ENCODE results near the gene SMC4.

Gene SMC4

DNA sequence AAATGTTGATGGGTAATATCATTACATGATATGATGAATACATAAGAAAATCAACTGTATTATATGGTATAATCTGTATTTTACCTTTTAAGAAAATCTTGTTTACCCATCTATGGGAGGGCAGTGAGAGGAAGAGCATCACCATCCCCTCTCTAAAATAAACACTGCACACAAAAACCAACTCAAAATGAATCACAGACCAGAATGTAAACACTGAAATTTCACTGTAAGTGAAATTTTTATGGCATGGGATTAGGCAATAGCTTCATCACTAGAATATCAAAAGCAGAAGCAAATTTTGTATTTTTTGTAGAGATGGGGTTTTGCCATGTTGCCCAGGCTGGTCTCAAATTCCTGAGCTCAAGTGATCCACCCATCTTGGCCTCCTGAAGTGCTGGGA, 26.7 kb upstream of the SMC4 start:
- DNase-seq (ENCODE audit: low spot score) = no peak
- TF ChIP-seq, protein P1, sequence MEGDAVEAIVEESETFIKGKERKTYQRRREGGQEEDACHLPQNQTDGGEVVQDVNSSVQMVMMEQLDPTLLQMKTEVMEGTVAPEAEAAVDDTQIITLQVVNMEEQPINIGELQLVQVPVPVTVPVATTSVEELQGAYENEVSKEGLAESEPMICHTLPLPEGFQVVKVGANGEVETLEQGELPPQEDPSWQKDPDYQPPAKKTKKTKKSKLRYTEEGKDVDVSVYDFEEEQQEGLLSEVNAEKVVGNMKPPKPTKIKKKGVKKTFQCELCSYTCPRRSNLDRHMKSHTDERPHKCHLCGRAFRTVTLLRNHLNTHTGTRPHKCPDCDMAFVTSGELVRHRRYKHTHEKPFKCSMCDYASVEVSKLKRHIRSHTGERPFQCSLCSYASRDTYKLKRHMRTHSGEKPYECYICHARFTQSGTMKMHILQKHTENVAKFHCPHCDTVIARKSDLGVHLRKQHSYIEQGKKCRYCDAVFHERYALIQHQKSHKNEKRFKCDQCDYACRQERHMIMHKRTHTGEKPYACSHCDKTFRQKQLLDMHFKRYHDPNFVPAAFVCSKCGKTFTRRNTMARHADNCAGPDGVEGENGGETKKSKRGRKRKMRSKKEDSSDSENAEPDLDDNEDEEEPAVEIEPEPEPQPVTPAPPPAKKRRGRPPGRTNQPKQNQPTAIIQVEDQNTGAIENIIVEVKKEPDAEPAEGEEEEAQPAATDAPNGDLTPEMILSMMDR (IDR thresholded peaks at IDR 0.05) = no peak
- Histone ChIP-seq H3K27ac (no peak overlapping the region), H3K4me3 (no peak overlapping the region)

DNA sequence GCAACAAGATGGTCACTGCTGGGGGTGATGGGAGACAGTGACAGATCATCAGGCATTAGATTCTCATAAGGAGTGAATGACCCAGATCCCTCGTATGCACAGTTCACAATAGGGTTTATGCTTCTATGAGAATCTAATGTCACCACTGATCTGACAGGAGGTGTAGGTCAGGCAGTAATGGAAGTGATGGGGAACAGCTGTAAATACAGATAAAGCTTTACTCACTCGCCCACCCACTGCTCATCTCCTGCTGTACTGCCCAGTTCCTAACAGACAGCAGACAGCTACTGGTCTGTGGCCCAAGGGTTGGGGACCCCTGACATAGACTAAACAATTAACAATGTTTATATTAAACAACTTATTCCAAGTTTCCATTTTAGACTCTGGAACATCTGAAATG, 25.8 kb upstream of the SMC4 start:
- no peak overlapping the region for H3K4me3 ChIP-seq
- no peak overlapping the region for H3K27ac ChIP-seq
- DNase-seq (ENCODE audit: low spot score) = no peak
- TF ChIP-seq, protein P1 (IDR thresholded peaks at IDR 0.05) = no peak

DNA sequence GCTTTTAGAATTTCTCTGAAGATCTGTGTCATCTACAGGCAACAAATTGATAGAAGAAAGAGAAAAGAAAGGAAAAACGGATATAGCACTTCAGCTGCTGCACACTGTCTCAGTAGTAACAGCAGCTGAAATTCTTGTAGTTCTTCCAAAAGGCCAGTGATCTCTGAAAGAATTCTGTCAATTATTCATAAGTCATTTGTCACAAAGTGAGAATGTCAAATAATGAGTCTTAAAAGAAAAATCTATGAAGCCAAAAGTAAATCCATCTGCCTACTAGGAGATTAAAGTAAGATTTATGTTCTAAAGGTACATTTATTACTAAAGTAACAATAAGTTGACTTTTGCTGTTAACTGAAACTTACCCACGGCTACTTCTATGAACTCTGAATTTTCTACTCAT, 25.0 kb upstream of the SMC4 start:
- DNase-seq (ENCODE audit: low spot score) = no peak
- Histone ChIP-seq H3K27ac (peak overlapping the region in 1 of 2 donors; percentile 0), H3K4me3 (no peak overlapping the region)
- TF ChIP-seq, protein P1 (IDR thresholded peaks at IDR 0.05) = no peak

DNA sequence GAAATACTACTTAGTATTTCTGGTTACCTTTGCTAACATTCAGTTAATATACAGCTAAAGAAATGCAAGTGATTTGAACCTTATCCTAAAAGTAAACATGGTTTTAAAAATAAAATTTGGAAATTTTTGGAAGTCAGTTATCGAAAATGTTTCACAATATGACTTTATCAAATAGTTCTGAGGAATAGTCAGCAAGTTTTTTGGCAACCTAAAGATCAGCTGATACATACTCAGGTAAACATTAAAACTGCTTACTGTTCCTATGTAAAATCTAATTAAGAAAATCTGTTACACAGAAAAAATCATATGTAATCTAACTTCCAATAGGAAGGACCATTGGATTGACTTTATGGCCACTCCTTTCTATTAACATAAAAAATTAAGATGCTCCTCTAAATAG, 24.5 kb upstream of the SMC4 start:
- Histone ChIP-seq H3K4me3 (no peak overlapping the region), H3K27ac (peak overlapping the region in 1 of 2 donors; percentile 0)
- DNase-seq (ENCODE audit: low spot score) = no peak
- TF ChIP-seq, protein P1 (IDR thresholded peaks at IDR 0.05) = no peak

DNA sequence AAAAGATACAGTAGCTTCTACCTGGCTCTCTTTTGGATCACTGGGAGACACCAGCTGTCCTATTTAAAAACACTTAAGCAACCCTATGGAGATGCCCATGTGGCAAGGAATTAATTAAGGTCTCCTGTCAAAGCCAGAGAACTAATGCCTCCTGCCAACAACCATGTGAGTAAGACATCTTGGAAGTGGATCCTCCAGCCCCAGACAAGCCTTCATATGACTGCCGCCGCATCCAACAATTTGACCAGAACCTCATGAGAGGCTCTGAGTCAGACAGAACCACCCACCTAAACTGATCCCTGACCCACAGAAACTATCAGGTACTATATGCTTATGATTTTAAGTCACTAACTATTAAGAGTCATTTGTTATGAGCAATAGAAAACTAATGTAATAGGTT, 22.8 kb upstream of the SMC4 start:
- DNase-seq (ENCODE audit: low spot score) = no peak
- Histone ChIP-seq H3K4me3 (no peak overlapping the region), H3K27ac (no peak overlapping the region)
- TF ChIP-seq, protein P1 (IDR thresholded peaks at IDR 0.05) = no peak

DNA sequence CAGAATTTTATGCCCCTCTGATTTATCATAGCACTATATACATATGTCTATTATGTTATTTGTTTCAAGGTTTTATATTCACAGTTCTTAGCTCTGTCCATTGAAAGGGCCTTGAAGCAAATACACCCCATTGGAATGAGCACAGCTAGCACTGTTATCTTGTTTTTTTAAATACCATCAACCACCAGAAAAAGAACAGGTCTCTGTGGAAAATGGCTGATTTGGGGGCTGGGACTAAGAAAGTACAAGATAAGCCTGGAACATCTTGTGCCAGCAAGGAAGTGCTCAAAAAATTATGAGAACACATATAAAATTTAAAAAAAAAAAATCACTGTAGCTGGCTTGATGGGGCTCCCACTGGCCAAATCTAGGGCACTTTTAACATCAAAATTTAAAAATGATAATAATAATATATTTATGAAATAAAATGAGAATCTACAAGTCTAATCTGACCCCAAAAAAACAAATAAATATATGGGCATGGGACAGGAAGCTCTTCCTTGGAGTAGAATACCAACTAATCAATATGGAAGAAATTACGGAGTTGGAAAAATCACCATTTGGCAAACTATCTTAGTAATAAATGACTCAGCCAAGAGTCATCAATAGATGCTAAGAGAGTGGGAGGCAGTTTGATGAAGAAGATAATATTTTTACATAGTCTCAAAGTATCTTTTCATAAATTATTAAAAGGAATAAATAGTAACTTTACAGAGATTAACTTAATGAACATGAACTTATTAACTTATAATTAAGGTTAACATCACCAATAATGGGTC, 20.9 kb upstream of the SMC4 start:
- DNase-seq (ENCODE audit: low spot score) = no peak
- Histone ChIP-seq H3K4me3 (no peak overlapping the region), H3K27ac (peak overlapping the region in 1 of 2 donors; percentile 20)
- TF ChIP-seq, protein P1 (IDR thresholded peaks at IDR 0.05) = no peak

DNA sequence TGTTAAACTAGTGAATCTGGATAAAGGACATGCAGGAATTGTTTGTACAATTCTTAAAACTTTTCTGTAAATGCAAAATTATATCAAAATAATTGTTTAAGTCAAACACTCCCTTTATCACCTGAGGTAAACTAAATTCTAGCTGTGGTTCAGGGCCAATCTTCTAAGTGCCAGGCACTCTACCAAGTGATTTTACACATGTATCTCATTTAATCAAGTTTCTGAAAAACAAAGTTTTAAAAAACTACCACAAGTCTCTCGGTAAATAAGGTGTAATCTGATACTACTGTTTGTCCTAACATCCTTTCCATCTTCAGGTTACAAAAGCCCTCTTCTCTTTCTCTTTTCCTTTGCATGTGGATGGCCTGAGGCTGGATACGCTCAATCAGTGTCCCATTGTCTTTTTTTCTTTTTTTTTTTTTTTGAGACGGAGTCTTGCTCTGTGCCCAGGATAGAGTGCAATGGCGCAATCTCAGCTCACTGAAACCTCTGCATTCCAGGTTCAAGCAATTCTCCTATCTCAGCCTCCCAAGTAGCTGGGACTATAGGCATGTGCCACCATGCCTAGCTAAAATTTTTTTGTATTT, 19.7 kb upstream of the SMC4 start:
- Histone ChIP-seq H3K4me3 (no peak overlapping the region), H3K27ac (no peak overlapping the region)
- TF ChIP-seq, protein P1 (IDR thresholded peaks at IDR 0.05) = no peak
- DNase-seq (ENCODE audit: low spot score) = no peak
